Gastrocnemius medialis (tissue), 4 donors: ENCODE measurements around the gene NCS1.

ENCODE experiments used
- CTCF ChIP-seq, 5 experiments: fragments of 450-650 bp in 3 of 5; fragments of 200-600 bp in 2 of 5; sonication (generic) in 2 of 5; IDR thresholded peaks in 4 of 5; conservative IDR thresholded peaks in 1 of 5; 1 replicate in 4 of 5; 2 replicates in 1 of 5; pipeline ENCODE4 v1.5.1; 2016 to 2019; ENCODE audit warnings: antibody characterized with exemption in 5 of 5, mild to moderate bottlenecking in 3 of 5, moderate library complexity in 3 of 5
- POLR2A ChIP-seq, 2 donors: fragments of 450-650 bp; IDR thresholded peaks; one replicate each; pipeline ENCODE4 v1.6.1; 2017; ENCODE audit warnings: antibody characterized with exemption in 2 of 2, mild to moderate bottlenecking in 2 of 2, moderate library complexity in 2 of 2

- TF ChIP-seq CTCF (IDR thresholded peaks at IDR 0.05 in 4 of 5, conservative IDR thresholded peaks at IDR 0.05 in 1 of 5) (no peak), POLR2A (IDR thresholded peaks at IDR 0.05) (no peak)
Observed at GRCh38 chr9:130227833-130228232, 55.6 kb downstream of the NCS1 start.
